SKM-1 treated with dmso at 0.1 percent for 144 hours (cell line): Measurements from ENCODE around the gene TMEM175.

Experiments
- DNase-seq: peaks from one replicate; lab custom pipeline; 2025; ENCODE audit not compliant: unreplicated experiment; lab: John Stamatoyannopoulos, UW

The TMEM175 gene

DNA sequence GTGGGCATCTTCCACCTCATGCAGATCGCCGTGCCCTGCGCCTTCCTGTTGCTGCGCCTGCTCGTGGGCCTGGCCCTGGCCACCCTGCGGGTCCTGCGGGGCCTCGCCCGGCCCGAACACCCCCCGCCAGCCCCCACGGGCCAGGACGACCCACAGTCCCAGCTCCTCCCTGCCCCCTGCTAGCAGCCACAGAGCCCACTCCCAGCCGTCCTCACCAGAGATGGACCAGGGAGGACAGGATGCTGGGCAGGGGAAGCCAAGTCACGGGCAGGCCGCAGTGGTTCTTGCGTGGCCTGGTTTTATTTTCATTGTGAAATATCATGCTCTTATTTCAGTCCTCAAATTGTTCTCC is 26.0 kb downstream of the TMEM175 start:
- no peak for DNase-seq

DNA sequence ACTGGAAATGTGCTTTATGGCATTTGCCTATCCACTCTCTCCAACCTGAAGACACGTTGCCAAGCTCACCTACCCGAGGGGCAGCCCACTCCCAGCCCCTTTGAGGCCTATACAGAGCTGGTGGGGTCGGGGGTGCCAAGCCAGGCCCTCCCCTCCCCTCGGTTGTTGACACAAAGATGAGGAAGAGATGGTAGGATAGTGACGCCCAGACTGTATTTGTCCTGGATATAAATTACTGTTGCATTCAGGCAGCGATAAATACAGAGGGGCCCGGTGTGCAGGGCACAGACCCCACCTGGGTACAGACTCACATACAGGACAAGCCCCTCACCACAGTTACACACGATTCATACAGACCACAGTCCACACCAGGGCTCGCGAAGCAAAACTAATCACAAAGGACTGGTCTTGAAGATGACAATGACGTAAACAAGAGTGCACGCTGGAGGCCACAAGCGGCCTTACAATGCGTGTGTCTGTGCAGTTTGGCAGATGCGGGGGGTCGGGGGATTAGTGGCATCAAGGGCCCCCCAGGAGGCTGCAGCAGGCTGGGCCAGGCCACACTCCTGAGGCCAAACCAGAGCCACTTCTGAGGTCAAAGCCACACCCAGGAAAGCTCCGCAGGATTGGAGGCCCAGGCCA is 26.6 kb downstream of the TMEM175 start:
- no peak for DNase-seq

- DNase-seq: no peak
These were observed 27.3 kb downstream of the TMEM175 start for GRCh38 chr4:959338-960139.

DNA sequence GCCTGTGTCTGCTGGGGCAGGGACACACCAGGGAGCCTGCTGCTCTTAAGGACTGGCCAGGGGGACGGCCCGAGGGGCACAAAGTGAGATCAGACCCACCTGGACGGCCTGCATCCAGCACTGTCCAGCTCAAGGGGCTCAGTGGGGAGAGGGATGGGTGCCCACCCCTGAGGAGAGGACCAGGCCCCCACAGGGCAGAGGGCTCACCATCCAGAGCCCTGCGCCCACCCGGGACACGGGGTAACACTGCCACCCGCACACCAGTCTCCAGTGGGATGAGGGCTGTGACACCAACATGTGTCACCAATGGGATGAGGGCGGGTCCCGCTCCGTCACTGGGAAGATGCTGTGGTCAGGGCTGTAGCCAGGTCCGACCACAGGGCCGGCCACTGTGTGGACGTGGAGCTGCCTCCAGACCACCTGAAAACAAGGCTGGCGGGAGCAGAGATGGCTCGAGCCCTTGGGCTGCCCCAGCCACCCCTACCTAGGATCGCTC is 27.9 kb downstream of the TMEM175 start:
- no peak for DNase-seq

DNA sequence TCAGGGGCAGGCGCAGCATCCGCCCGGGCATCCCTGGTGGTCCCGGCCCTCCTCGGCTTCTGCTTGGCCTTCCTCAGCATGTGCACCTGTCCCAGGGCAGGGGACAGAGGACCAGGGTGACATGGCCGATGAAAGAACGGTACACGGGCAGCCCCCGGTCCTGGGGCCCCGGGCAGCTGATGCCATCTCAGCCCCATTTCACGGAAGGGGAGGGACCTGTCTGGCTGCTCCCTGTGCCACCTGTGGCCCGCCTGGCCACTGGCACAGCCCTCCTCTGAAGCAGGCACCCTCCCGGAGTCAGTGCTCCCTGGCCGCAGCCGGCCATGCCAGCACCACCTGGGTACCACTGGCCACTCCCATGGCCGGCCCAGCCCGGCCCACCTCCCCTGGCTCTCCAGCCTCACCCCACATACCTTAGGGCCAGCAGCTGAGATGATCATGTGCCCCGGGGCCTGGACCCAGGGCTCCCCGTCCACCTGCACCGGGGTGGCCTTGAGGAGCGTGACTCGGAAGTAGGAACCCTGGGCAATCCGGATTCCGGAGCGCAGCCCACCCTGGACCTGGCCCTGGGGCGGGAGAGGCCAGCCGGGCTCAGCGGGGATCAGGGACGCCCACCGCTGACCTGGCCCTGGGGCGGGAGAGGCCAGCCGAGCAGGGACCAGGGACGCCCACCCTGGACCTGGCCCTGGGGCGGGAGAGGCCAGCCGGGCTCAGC is 28.5 kb downstream of the TMEM175 start:
- DNase-seq: no peak

- DNase-seq: no peak
These were observed 29.3 kb downstream of the TMEM175 start for GRCh38 chr4:961351-962230.

DNA sequence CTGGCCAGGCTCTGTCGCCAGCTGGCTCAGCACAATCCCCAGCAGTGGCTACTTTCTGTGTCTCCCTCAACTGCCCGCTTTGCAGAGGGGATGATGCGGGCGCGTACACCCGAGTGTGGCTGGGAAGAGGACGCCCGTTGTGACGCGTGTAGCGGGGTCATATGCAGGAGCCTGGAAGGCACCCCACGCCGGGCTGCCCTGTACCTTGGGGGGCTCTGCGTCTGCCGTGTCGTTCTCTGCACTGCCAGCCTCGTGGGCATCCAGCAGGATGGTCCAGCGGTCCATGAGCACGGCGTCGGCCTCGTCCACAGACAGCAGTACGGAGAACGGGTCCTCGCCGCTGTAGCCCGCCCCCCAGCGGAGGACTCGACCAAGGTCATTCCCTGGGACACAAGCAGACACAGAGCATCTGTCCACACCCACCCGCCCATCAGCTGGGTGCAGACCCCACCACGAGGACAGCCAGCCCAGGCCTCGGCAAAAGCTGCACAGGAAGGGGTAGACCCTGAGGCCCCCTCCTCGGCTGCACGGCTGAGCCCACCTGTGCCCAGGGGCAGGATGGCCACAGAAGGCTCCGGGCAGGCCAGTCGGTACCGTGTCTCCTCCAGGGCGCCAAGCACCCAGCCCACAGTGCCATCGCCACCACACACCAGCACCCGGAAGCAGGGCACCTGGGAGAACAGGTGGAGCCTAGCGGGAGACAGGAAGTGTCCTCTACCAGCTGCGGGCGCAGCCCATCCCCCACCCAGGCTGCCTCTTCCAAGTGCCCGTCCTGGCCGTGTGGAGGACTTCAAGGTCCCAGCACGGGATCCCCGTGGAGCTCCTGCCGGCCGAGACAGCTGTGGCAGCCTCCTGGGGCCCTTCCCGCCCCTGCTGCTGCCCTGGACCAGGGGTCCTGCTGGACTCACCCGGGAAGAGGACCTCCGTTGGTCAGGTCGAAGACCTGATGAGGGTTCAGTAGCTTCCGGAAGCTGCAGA is 30.3 kb downstream of the TMEM175 start:
- no peak for DNase-seq

- no peak for DNase-seq
These were observed 31.3 kb downstream of the TMEM175 start for GRCh38 chr4:963276-964225.

- DNase-seq: no peak
These were observed 32.2 kb downstream of the TMEM175 start for GRCh38 chr4:964346-965025.

DNA sequence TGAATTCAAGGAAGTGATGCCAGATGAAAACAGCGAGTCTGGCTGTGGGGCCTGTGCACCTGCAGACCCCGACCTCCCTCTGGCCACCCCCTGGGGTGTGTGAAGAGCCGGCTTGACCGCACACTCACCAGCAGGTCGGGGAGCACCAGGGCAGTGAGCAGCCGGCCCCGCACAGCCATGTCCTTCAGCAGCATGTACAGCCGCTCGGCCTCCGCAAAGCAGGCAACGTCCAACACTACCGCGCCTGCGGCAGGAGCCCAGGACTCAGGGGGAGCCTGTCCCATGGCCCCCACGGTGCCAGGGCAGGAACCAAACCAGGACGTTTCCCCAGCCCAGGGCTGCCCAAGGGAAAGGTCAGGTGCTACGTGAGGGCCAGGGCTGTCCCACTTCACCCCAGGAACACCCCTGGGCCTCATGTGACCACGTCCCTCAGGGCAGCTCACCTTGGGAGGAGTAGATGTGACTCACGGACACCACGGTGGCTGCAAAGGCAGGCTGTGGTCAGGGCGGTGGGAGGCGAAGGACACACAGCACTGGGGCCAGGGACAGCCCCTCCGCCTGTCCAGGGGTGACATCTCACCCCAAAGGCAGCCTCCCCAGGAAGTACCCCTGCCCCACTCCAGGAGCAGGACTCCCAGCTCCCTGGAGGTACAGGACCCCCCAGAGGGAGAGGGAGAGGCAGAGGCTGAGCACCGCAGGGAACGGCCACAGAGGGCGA is 32.9 kb downstream of the TMEM175 start:
- no peak for DNase-seq

- DNase-seq: no peak
These were observed 33.5 kb downstream of the TMEM175 start for GRCh38 chr4:965766-966134.

DNA sequence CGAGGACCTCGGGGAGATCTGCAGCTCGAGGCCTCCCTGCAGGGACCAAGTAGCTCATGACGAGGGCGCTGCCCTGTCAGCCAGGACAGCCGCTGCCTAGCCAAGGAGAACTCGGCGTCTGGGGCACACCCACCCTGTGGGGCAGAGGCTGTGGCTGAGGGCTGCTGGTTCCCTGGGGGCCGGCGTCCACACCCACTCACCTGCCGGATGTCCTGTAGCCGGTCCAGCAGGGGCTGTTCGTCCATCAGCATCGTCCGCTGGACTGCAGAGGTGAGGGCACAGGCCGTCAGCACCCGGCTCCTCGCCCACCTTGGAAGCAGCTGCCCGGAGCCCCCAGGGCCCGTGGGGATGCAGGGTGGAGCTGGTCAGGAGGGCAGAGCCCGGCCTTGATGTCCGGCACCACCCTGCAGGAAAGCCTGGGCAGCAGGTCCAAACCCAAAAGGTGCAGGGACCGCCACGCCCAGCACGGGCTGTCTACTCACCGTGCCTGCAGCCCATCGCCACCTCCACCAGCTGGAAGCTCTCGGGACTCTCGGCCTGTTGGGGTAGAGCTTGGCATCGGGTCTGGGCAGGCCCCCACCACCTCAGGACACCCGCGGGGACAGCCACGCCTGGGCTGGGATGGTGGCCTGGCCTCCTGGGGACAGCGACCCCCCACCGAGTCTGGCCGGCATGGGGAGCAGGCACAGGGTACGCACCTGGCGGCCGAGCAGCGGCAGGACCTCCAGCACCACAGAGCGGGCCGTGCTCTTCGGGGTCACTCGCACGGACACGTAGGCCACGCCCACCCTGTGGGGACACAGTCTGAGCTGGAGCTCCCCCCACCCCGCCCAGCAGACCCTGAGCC is 34.2 kb downstream of the TMEM175 start:
- no peak for DNase-seq

DNA sequence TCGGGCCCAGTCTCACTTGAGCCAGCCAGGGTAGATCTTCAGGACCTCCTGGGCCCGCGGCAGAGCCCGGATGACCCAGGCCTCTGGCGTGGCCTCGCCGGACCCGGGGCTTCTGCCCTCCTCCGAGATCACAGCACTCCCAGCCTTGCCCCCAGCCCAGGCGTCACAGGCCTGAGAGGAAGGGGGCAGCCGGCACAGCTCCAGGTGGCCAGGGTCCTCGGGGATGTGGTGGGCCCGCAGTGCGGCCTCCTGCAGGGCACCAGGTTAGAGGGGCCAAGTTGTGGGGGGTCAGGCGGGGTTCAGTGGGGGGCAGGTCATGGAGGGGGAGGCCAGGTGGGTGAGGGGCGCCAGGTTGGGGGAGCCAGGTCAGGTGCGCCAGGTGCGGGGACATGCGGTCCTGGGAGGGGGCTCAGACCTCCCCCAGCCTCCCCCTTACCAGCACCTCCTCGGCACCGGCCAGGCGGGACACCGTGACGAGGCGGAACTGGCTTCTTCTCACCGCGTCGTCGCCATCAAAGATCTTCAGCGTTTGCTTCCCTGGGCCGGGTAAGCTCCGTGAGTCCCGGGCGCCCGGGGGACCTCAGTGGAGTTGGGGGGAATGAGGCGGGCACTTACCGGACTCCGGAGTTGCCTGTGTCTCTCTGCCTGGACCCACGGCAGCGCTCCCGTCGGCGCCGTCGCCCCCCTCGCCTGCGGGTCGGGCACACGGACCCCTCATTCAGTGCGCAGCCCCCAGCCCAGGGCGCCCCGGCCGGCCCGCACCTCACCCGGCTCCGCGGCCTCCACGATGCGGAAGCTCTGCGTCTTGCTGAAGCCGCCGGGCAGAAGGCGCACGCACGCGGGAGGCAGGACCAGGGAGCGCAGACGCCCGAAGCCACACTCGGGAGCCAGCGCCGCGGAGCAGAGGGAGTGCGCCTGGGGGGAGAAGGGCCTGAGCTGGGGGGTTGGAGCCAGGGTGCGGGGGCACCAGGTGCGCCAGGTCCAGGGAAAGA is 35.1 kb downstream of the TMEM175 start:
- no peak for DNase-seq

- DNase-seq: no peak
These were observed 36.0 kb downstream of the TMEM175 start for GRCh38 chr4:968221-968620.

- DNase-seq: no peak
These were observed 36.5 kb downstream of the TMEM175 start for GRCh38 chr4:968621-969394.
